ENCODE measurements around the gene MAP1LC3B.

MAP1LC3B gene

GRCh38 chr16:87409781-87410180 is 17.6 kb downstream of the MAP1LC3B start:
- DNase-seq (ENCODE audit: low read depth in 2 of 2) = no peak

- DNase-seq (ENCODE audit: low read depth in 2 of 2) = no peak
These were observed 18.4 kb downstream of the MAP1LC3B start for GRCh38 chr16:87410530-87410929.

- no peak for DNase-seq (ENCODE audit: low read depth in 2 of 2)
These were observed 18.8 kb downstream of the MAP1LC3B start for GRCh38 chr16:87410968-87411367.

GRCh38 chr16:87411375-87412271 is 19.5 kb downstream of the MAP1LC3B start:
- no peak for DNase-seq (ENCODE audit: low read depth in 2 of 2)

GRCh38 chr16:87412371-87412995 is 20.3 kb downstream of the MAP1LC3B start:
- no peak for DNase-seq (ENCODE audit: low read depth in 2 of 2)

- no peak for DNase-seq (ENCODE audit: low read depth in 2 of 2)
These were observed 20.9 kb downstream of the MAP1LC3B start for GRCh38 chr16:87412996-87413421.

- no peak for DNase-seq (ENCODE audit: low read depth in 2 of 2)
These were observed 22.1 kb downstream of the MAP1LC3B start for GRCh38 chr16:87414251-87414680.

GRCh38 chr16:87415441-87415840 is 23.3 kb downstream of the MAP1LC3B start:
- no peak for DNase-seq (ENCODE audit: low read depth in 2 of 2)

- no peak for DNase-seq (ENCODE audit: low read depth in 2 of 2)
These were observed 24.8 kb downstream of the MAP1LC3B start for GRCh38 chr16:87416826-87417527.

- no peak for DNase-seq (ENCODE audit: low read depth in 2 of 2)
These were observed 25.4 kb downstream of the MAP1LC3B start for GRCh38 chr16:87417528-87417910.

- DNase-seq (ENCODE audit: low read depth in 2 of 2) = no peak
These were observed 26.1 kb downstream of the MAP1LC3B start for GRCh38 chr16:87418216-87418615.

- DNase-seq (ENCODE audit: low read depth in 2 of 2) = no peak
These were observed 26.5 kb downstream of the MAP1LC3B start for GRCh38 chr16:87418644-87419043.

GRCh38 chr16:87420026-87421002 is 28.2 kb downstream of the MAP1LC3B start:
- no peak for DNase-seq (ENCODE audit: low read depth in 2 of 2)

- DNase-seq (ENCODE audit: low read depth in 2 of 2) = no peak
These were observed 29.1 kb downstream of the MAP1LC3B start for GRCh38 chr16:87421003-87421912.

- no peak for DNase-seq (ENCODE audit: low read depth in 2 of 2)
These were observed 30.0 kb downstream of the MAP1LC3B start for GRCh38 chr16:87422106-87422505.

GRCh38 chr16:87423429-87423828 is 31.3 kb downstream of the MAP1LC3B start:
- no peak for DNase-seq (ENCODE audit: low read depth in 2 of 2)

GRCh38 chr16:87424266-87424665 is 32.1 kb downstream of the MAP1LC3B start:
- DNase-seq (ENCODE audit: low read depth in 2 of 2) = no peak

GRCh38 chr16:87425941-87426340 is 33.8 kb downstream of the MAP1LC3B start:
- DNase-seq (ENCODE audit: low read depth in 2 of 2) = no peak

GRCh38 chr16:87426423-87427215 is 34.5 kb downstream of the MAP1LC3B start:
- DNase-seq (ENCODE audit: low read depth in 2 of 2) = no peak
